ENCODE data around the gene PPP4R3C. TPM values are rescaled to one million over a fixed set of nuclear protein-coding genes. Genes with fewer than 3 reads are reported as not detected.

PPP4R3C gene
- total RNA-seq, 1 experiment from 2014 or later = not detected

GRCh38 chrX:27439771-27440170 lies 23.4 kb downstream of the PPP4R3C start:
- H3K9me3 Mint-ChIP-seq (ENCODE audit: low read depth, unreplicated experiment) = no peaks in the 10 kb centered on the region
- no TSS peak for BruUV-seq (replicated peaks)

GRCh38 chrX:27438937-27439336 lies 24.2 kb downstream of the PPP4R3C start:
- CTCF ChIA-PET = no interaction called here
- Mint-ChIP-seq H3K27ac (ENCODE audit: unreplicated experiment) (no peak overlapping the region), H3K4me3 (ENCODE audit: low read depth, unreplicated experiment) (no peak overlapping the region), H3K4me1 (ENCODE audit: low read depth, unreplicated experiment) (peaks cover 7% of the 10 kb centered on the region), H3K27me3 (ENCODE audit: unreplicated experiment) (no peaks in the 10 kb centered on the region), H3K9me3 (ENCODE audit: low read depth, unreplicated experiment) (no peaks in the 10 kb centered on the region), H3K36me3 (ENCODE audit: insufficient read depth, unreplicated experiment) (no peaks in the 10 kb centered on the region)
- DNase-seq = no peak
- TF ChIP-seq CTCF (IDR thresholded peaks at IDR 0.05; ENCODE audit: unreplicated experiment) = no peak
- BruUV-seq (replicated peaks) = no TSS peak
- intact Hi-C loops (cut with micrococcal nuclease; ENCODE audit: unreplicated experiment) = no loop called here

More at GRCh38 chrX:27439771-27440170, 23.4 kb downstream of the PPP4R3C start:
- TF ChIP-seq CTCF (IDR thresholded peaks at IDR 0.05; ENCODE audit: unreplicated experiment) = no peak
- H3K36me3 Mint-ChIP-seq (ENCODE audit: insufficient read depth, unreplicated experiment) = no peaks in the 10 kb centered on the region
- CTCF ChIA-PET = no interaction called here
- no peaks in the 10 kb centered on the region for H3K27me3 Mint-ChIP-seq (ENCODE audit: unreplicated experiment)
- H3K4me1 Mint-ChIP-seq (ENCODE audit: low read depth, unreplicated experiment) = peaks cover 4% of the 10 kb centered on the region
- no peak overlapping the region for H3K27ac Mint-ChIP-seq (ENCODE audit: unreplicated experiment)
- no peak overlapping the region for H3K4me3 Mint-ChIP-seq (ENCODE audit: low read depth, unreplicated experiment)
- intact Hi-C loops (cut with micrococcal nuclease; ENCODE audit: unreplicated experiment) = no loop called here
- DNase-seq = no peak

GRCh38 chrX:27435031-27435430 lies 28.1 kb downstream of the PPP4R3C start:
- TF ChIP-seq CTCF (IDR thresholded peaks at IDR 0.05; ENCODE audit: unreplicated experiment) = no peak
- CTCF ChIA-PET = no interaction called here
- Mint-ChIP-seq H3K27ac (ENCODE audit: unreplicated experiment) (no peak overlapping the region), H3K4me1 (ENCODE audit: low read depth, unreplicated experiment) (peaks cover 7% of the 10 kb centered on the region), H3K27me3 (ENCODE audit: unreplicated experiment) (no peaks in the 10 kb centered on the region), H3K4me3 (ENCODE audit: low read depth, unreplicated experiment) (no peak overlapping the region), H3K36me3 (ENCODE audit: insufficient read depth, unreplicated experiment) (no peaks in the 10 kb centered on the region), H3K9me3 (ENCODE audit: low read depth, unreplicated experiment) (no peaks in the 10 kb centered on the region)
- no peak for DNase-seq
- BruUV-seq (replicated peaks) = no TSS peak
- intact Hi-C loops (cut with micrococcal nuclease; ENCODE audit: unreplicated experiment) = no loop called here

Other genes starting within 250 kb of the PPP4R3C start
- gene DCAF8L2, start 127.0 kb upstream of the PPP4R3C start, total RNA-seq (2022) = not detected in 2 replicates